ENCODE results near the gene B3GALT6.

DNA sequence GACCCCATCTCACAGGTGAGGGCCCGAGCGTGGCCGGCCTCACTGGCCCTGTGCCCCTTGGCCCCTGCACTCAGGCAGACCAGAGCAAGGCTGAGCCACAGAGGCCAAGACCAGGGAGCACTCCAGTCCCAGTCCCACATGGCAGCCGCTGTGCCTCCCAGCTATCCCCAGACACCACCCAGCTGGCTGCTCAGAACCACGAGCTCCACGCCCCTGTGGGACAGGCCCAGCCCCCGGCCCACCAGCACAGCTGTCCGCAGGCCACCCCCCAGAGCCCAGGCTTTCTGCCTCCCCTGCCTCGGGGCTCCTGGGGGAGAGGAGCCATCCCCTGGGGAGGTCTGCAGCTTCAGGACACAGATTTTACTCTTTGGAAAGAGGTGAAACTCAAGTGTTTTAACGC, 23.6 kb downstream of the B3GALT6 start:
- TF ChIP-seq, protein P1, sequence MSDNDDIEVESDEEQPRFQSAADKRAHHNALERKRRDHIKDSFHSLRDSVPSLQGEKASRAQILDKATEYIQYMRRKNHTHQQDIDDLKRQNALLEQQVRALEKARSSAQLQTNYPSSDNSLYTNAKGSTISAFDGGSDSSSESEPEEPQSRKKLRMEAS (IDR thresholded peaks at IDR 0.05): no peak
- TF ChIP-seq FOXM1 (IDR thresholded peaks at IDR 0.05; ENCODE audit: borderline replicate concordance, low read depth): no peak
- no peak for TF ChIP-seq CREB1 (IDR thresholded peaks at IDR 0.05; ENCODE audit: low read depth)
- TF ChIP-seq EP300 (IDR thresholded peaks at IDR 0.05; ENCODE audit: borderline replicate concordance): no peak
- TF ChIP-seq CEBPB (IDR thresholded peaks at IDR 0.05): no peak
- no peak for TF ChIP-seq REST (IDR thresholded peaks at IDR 0.05; ENCODE audit: low read depth)
- TF ChIP-seq RAD21 (IDR thresholded peaks at IDR 0.05; ENCODE audit: low read depth): no peak
- no peak for TF ChIP-seq ZBTB7A (IDR thresholded peaks at IDR 0.05; ENCODE audit: low read depth)
- TF ChIP-seq EGR1 (IDR thresholded peaks at IDR 0.05): no peak
- TF ChIP-seq NFIC (IDR thresholded peaks at IDR 0.05): no peak
